ES-I3 (cell line): ENCODE measurements around the gene SPINT2.

Experiments
- H3K36me3 ChIP-seq: 2 replicates; pipeline ENCODE4 v1.6.1; 2013; ENCODE audit warnings: mild to moderate bottlenecking, low read length, control low read depth, moderate library complexity; ENCODE audit not compliant: insufficient read depth
- H3K4me1 ChIP-seq: 2 replicates; pipeline ENCODE4 v1.6.1; 2013; ENCODE audit warnings: mild to moderate bottlenecking, control low read depth, low read length; ENCODE audit not compliant: insufficient read depth
- H3K9ac ChIP-seq: 2 replicates; pipeline ENCODE4 v1.6.1; 2013; ENCODE audit warnings: low read depth, mild to moderate bottlenecking, low read length, moderate library complexity
- H3K9me3 ChIP-seq: 2 replicates; pipeline ENCODE4 v1.6.1; 2013; ENCODE audit warnings: mild to moderate bottlenecking, low read length, moderate library complexity; ENCODE audit not compliant: control insufficient read depth, insufficient read depth

The SPINT2 gene

DNA sequence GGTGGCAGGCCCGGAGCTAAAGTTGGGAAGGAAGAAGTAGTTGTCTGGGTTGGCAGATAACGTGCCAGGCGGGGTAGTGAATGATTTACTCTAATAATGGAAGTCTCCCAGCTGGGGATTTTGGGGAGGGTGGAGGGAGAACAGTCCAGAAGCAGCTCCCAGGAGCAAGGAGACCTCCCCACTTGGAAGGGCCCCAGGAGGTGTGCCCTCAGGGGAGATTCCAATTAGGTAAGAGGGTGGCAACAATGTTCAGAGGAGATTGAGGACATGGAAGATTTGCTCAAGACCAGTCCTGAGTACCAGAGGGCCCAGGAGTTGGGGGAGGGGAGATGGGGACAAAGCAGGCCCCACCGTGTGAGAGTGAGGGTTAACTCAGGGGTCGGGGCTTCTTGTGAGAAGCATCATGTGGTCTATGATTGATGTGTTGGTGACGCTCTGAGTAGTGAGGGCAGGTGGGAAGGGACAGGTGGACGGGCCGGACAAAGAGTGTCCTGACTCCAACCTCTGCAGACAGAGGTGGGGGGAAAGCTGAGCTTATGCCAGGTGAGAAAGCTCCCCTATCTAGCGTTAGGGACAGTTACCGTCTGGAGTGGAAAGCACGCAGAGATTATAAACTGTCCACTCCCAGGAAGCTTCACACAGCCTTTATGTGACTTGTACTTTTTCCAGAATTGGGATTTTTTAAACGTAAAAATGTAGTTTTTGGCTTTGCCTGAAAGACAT lies 3.5 kb downstream of the SPINT2 start:
- Histone ChIP-seq H3K4me1 (peaks cover 39% of the 10 kb centered on the region), H3K36me3 (no peaks in the 10 kb centered on the region; the same call in 1 of the 2 replicates), H3K9me3 (no peaks in the 10 kb centered on the region), H3K9ac (no peak overlapping the region)

DNA sequence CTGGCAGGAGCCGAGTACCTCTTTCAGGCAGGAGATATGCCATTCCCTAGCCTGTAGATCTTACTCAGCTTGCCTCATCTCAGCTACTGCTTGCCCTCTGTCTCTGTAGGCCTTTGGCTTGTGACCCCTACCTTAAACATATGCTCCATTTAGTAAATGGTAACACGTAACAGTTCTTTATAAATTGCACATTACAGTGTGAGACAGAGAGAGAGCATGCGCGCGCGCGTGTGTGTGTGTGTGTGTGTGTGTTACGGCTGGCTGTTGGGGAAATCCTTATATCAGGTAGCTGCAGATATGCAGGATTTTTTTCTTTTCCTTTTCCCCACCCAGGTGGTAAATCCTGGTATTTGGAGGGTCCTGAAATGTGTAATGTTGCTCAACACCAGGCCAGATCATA lies 4.2 kb downstream of the SPINT2 start:
- Histone ChIP-seq H3K9me3 (no peaks in the 10 kb centered on the region), H3K36me3 (no peaks in the 10 kb centered on the region; the same call in 1 of the 2 replicates), H3K4me1 (peaks cover 37% of the 10 kb centered on the region), H3K9ac (no peak overlapping the region)

DNA sequence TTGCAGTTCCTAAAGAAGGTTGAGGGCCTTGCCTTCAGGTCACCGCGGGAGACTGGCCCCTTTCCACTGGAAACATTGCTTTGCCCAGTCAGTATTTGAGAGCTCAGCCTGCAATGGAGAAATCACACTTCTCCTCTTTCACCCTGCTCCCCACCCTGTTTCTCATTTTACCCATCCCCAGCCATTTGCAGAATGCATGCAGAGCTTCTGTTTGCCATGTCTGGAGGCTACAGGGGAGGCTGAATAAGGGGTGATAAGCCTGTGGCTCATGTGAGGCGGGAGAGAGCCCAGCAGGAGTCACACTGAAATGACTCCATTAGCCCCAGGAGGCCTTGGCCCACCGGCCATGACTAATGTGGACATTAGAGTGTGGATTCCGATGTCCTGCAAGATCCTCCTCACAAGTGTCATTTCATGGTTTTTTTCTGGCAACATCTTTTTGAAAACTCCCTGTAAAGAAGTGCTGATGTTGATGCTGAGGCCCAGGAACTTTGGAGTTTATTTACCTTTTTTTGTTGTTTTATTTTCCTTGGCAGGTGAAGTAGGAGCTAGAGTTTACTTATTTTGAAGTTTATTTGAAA lies 6.3 kb downstream of the SPINT2 start:
- Histone ChIP-seq H3K36me3 (no peaks in the 10 kb centered on the region; the same call in 1 of the 2 replicates), H3K9me3 (no peaks in the 10 kb centered on the region), H3K9ac (no peak overlapping the region), H3K4me1 (peaks cover 35% of the 10 kb centered on the region)

DNA sequence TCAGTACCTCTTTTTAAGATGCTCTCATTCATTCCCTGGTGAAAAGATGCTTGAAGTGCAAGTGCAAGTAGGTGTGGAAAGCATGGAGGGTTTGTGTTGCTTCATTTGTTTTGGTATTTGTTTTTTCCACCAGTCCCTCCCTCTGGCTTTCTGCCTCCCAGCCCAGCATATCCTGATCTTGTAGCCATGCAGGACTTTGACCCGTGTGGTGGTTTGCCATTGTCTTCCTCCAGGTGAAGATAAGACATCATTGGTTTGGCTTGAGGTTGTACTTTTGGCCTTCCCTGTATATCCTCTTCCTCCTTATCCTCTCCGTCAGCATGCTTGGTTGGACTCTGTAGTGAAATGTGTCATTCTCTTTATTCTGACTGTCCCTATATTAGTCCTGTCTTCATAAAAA lies 9.1 kb downstream of the SPINT2 start:
- H3K9ac ChIP-seq, result no peak overlapping the region
- H3K36me3 ChIP-seq, result no peaks in the 10 kb centered on the region
- H3K4me1 ChIP-seq, result peaks cover 8% of the 10 kb centered on the region
- no peaks in the 10 kb centered on the region for H3K9me3 ChIP-seq

DNA sequence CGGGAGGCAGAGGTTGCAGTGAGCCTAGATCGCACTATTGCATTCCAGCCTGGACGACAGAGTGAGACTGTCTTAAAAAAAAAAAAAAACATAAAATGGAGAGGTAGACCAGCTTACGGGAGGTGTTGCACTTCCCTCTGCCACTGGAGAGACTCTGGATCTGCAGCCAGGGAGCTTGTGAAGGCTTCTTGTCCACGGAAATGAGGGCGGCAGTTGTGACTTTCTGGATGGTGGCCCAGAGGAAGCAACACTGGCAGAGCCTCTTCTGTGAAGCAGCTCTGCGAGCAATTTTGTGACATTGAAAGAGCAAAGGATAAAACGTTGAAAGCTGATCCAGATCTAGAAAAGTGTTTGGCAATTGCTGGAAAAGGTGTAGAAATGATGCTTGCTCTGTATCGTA lies 10.4 kb downstream of the SPINT2 start:
- peaks cover 8% of the 10 kb centered on the region; the same call in 1 of the 2 replicates for H3K4me1 ChIP-seq
- H3K9me3 ChIP-seq, result no peaks in the 10 kb centered on the region
- no peak overlapping the region for H3K9ac ChIP-seq
- H3K36me3 ChIP-seq, result no peaks in the 10 kb centered on the region

DNA sequence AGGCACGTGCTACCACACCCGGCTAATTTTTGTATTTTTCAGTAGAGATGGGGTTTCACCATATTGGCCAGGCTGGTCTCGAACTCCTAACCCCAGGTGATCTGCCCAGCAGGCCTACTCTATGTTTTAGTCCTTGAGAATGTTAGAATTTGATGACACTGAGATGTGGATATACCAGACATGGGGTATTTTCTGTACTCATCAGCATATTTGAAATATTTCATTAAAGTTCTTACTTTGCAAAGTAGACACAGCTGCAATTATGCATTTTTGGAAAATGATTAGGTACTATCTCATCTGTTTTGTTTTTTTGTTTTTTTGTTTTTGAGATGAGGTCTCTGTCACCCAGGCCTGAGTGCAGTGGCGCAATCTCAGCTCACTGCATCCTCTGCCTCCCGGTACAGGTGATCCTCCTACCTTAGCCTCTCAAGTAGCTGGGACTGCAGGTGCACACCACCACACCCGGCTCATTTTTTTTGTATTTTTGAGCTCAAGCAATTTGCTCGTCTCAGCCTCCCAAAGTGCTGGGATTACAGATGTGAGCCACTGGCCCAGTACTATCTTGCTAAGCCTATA lies 12.7 kb downstream of the SPINT2 start:
- H3K4me1 ChIP-seq, result no peaks in the 10 kb centered on the region; the same call in 1 of the 2 replicates

DNA sequence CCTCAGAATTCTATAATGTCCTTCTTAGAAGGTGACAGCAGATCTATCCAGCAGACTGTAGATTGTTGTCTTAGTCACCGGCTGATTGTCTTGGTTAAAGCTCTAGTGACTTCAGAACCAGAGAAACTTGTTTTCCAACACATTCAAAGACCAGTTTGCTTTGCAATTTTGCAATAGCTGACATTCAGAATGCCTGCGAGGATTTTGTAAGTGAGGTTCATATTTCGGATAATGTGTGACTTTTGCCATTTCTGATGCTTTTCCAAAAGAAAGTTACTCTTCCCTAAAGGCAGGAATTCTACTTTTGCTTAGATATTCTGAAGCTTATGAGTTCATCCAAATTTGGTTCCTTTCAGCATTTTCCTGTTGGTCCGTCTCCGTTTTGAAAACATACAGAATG lies 13.2 kb downstream of the SPINT2 start:
- Histone ChIP-seq H3K36me3 (peaks cover 5% of the 10 kb centered on the region; the same call in 1 of the 2 replicates), H3K9me3 (no peaks in the 10 kb centered on the region), H3K9ac (no peak overlapping the region), H3K4me1 (no peaks in the 10 kb centered on the region; the same call in 1 of the 2 replicates)

More for the DNA sequence above, 12.7 kb downstream of the SPINT2 start:
- no peaks in the 10 kb centered on the region for H3K9me3 ChIP-seq
- no peak overlapping the region for H3K9ac ChIP-seq
- H3K36me3 ChIP-seq, result peaks cover 5% of the 10 kb centered on the region; the same call in 1 of the 2 replicates

DNA sequence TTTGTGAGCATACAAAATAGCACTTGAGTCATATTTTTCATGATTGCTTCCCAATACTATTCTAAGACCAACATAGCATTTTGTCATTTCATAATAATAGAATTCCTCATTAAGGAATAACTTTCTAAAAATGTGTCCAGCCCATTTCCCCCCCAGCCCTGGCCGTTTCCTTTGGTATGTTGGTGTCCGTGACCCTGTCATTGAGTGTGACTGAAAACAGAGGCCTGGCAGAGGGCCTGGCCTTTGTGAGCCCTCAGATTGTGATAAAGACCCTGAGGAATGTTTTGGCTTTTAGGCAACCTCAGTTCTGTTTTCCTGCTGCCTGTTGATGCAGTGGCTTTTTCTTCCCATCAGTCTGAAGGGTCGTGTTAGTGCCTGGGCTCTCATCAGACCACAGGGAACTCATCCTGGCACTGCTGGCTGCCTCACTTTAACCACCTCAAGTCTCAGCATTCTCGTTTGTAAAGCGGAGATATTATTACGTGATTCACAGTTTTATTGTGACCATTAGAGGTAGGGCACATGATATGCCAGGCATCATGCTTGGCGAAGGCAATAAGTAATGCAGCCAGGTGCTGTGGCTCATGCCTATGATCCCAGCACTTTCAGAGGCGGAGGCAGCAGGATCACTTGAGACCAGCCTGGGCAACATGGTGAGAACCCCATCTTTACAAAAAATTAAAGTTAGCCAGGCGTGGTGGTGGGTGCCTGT lies 13.8 kb downstream of the SPINT2 start:
- H3K9me3 ChIP-seq, result no peaks in the 10 kb centered on the region
- H3K4me1 ChIP-seq, result no peaks in the 10 kb centered on the region; the same call in 1 of the 2 replicates
- H3K9ac ChIP-seq, result no peak overlapping the region
- H3K36me3 ChIP-seq, result peaks cover 5% of the 10 kb centered on the region; the same call in 1 of the 2 replicates

DNA sequence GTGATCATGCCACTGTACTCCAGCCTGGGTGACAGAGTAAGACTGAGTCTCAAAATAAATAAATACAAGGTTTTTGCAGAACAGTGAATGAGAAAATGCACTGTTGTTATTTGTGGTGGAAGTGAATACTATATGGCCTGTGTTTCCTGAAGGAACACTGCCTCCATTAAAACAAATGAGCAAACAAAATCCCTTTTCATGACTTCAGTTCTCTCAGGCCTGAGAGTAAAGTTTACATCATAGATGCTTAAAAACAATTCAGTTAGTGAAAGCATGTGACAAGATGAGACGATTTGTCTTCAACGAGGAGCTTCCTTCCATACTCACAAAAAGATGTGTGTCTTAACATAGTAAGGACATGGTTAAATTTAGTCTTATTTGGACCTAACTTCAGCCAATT lies 14.4 kb downstream of the SPINT2 start:
- Histone ChIP-seq H3K9ac (no peak overlapping the region), H3K4me1 (no peaks in the 10 kb centered on the region; the same call in 1 of the 2 replicates), H3K36me3 (peaks cover 5% of the 10 kb centered on the region; the same call in 1 of the 2 replicates), H3K9me3 (no peaks in the 10 kb centered on the region)

DNA sequence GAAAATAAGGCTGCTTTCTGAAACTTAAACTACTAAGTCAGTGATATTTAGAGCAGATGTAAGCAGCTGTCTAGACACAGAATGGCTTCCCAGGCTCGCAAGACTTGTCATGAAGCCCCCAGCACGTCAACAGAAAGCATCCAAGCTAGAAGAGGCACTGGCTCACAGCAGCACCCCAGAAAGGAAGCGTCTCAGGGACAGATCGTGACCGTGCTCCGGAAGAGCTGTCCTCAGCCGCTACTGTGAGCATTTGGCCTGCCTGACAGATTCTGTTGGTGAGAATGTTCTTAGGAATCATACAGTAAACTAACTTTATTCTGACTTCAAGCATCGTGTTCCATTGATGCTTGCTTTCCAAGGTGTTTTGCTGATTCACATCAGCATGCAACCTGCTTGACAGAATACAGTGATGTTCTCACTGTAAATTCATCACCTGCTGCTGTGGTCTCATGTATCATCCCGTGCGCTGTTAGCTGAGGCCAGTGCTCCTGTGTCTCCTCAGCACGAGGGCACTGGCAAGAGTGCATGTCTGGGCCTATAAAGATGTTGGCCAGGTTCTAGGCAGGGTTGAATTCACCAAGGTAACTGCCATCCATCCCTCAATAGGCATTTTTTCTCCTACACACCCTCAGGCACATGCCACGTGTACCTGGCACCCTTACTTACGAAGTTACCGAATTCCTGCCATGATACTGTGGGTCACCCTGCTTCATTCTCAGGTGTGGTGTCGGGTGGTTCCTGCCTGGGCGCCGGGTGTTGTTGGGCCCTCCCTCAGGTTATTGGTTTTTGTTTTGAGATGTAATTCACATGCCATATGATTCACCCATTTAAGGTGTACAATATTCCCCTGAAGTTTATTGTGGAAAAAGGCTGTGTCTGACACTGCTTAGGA lies 15.9 kb downstream of the SPINT2 start:
- Histone ChIP-seq H3K36me3 (peaks cover 12% of the 10 kb centered on the region), H3K9ac (no peak overlapping the region), H3K4me1 (no peaks in the 10 kb centered on the region; the same call in 1 of the 2 replicates), H3K9me3 (no peaks in the 10 kb centered on the region)

DNA sequence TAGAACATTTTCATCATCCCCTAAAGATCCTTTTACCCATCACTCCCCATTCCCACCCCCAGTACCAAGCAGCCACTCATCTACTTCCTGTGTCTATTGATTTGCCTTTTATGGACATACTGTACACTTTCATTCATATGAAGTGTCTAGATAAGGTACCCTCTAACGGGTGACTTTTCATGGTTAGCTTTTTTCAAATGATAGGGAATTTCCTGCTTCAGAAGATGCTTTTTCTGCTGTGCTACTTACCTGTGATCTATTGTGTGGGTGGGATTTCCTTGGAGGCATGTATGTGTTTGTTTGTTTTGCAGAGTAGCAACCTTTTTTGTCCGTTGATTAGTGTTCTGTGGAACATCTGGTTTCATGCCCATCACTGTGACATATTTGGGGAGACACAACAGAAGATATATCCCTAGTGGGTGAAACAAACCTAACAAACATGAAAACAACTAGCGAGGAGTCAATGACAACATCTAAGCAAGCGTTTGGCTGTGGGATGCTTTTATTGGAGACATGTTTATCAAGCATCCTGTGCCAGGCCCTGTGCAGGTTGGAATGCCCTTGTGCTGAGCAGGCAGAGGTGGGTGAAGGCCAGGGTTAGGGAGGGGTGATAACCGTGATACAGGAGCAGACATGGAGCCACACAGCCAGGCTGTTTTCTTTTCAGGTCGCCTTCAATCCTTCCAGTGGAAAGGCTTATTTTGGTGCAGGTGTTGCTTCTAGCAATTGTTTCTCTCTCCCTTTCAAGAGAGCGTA lies 17.6 kb downstream of the SPINT2 start:
- peaks cover 20% of the 10 kb centered on the region for H3K36me3 ChIP-seq
- no peaks in the 10 kb centered on the region; the same call in 1 of the 2 replicates for H3K4me1 ChIP-seq
- no peak overlapping the region for H3K9ac ChIP-seq
- no peaks in the 10 kb centered on the region for H3K9me3 ChIP-seq

DNA sequence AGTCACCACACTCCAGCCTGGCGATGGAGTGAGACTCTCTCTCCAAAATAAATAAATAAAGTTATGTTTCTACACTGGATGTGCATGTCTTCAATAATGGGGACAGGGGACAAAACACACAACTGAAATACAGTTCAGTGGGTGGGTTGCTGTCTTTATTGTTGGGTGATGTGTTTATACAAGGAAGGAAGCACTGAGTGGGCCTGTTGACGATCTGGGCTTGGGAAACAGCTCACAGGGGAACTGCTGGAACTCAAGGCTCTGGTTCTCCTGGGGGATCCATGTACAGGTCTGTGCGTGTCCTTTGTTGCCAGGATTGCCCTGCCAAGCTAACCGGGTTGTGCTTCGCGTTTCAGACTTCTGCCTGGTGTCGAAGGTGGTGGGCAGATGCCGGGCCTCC lies 18.9 kb downstream of the SPINT2 start:
- no peaks in the 10 kb centered on the region for H3K9me3 ChIP-seq
- no peak overlapping the region for H3K9ac ChIP-seq
- no peaks in the 10 kb centered on the region; the same call in 1 of the 2 replicates for H3K4me1 ChIP-seq
- H3K36me3 ChIP-seq, result peaks cover 20% of the 10 kb centered on the region

DNA sequence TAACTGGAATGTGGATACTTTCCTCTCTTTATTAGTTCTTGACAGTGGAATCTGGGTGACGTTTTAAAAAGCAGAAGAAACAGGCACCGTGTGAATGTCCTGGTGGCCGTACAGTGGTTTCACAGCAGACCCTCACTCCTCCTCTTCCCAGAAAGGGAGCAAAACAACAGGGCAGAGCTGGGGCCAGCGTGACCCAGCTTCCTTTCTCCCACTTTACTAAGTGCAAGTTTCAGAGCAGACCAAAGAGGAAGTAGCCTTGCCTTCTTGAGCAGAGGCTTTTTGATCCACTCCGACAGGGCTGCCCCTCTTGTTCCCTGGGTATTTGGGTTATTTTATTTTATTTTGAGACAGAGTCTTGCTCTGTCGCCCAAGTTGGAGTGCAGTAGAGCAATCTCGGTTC lies 20.0 kb downstream of the SPINT2 start:
- H3K4me1 ChIP-seq, result no peaks in the 10 kb centered on the region
- no peaks in the 10 kb centered on the region for H3K9me3 ChIP-seq
- no peak overlapping the region for H3K9ac ChIP-seq
- H3K36me3 ChIP-seq, result peaks cover 26% of the 10 kb centered on the region
